Tibial artery (tissue), 4 donors: ENCODE data around the gene MAMDC2.

ENCODE experiments used
- DNase-seq, 2 donors: peaks; one replicate each; pipeline ENCODE4 v3.0.0-alpha.2; 2019
- H3K27ac ChIP-seq, 2 donors: fragments of 200-600 bp; sonication (generic) in 1 of 2; 1 replicate in 1 of 2; 2 replicates in 1 of 2; pipeline ENCODE4 v1.5.1; 2018 to 2019; ENCODE audit warnings: mild to moderate bottlenecking in 1 of 2
- H3K27me3 ChIP-seq, 2 donors: fragments of 200-600 bp; sonication (generic) in 1 of 2; one replicate each; pipeline versions ENCODE4 v1.5.1 to v1.6.0; 2016 to 2019
- H3K36me3 ChIP-seq, 3 donors: fragments of 200-600 bp; sonication (generic) in 2 of 3; one replicate each; pipeline ENCODE4 v1.5.1; 2016 to 2019; ENCODE audit warnings: mild to moderate bottlenecking in 2 of 3
- H3K4me1 ChIP-seq, 4 donors: fragments of 200-600 bp; sonication (generic) in 2 of 4; 1 replicate in 3 of 4; 2 replicates in 1 of 4; pipeline ENCODE4 v1.5.1; 2016 to 2019
- H3K4me3 ChIP-seq, 2 donors: fragments of 200-600 bp; sonication (generic) in 1 of 2; 1 replicate in 1 of 2; 2 replicates in 1 of 2; pipeline ENCODE4 v1.5.1; 2018 to 2019; ENCODE audit warnings: mild to moderate bottlenecking in 2 of 2
- H3K9me3 ChIP-seq, 3 donors: fragments of 200-600 bp; sonication (generic) in 1 of 3; one replicate each; pipeline ENCODE4 v1.5.1; 2016 to 2019
- intact Hi-C: fragments of 100-400 bp; cut with DNase I; formaldehyde crosslinking; loops from one replicate; pipeline ENCODE4 v1.15.0; 2023; ENCODE audit warnings: low total_unique reads
- TF ChIP-seq, protein P1 (sequence below), 2 experiments: fragments of 200-600 bp in 1 of 2; fragments of 450-650 bp in 1 of 2; IDR thresholded peaks; one replicate each; pipeline ENCODE4 v1.5.1; 2017 to 2019; ENCODE audit warnings: antibody characterized with exemption in 2 of 2, mild to moderate bottlenecking in 1 of 2, moderate library complexity in 1 of 2

Gene MAMDC2

DNA sequence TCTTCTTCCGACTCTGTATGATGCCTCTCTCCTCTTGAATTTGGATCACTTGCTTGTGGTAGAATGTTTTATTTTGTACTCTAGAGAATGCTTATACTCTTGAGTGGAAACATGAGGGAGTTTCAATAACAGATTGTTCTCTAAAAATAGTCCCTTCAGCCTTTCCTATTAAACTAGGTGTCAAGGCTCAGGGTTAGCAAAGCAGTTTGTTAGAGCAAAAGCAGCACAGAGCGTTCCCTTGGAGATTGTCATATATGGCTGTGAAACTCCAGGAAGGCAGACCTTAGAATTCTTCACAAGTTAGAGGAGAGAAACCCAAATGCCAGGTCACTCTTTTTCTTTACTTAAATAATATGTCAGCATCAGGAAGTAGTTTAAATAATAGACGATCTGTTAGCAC lies 33.0 kb downstream of the MAMDC2 start:
- Histone ChIP-seq H3K36me3 (no peaks in the 10 kb centered on the region), H3K27ac (peak overlapping the region; percentile 75 to 77), H3K27me3 (no peaks in the 10 kb centered on the region), H3K4me3 (no peak overlapping the region), H3K9me3 (no peaks in the 10 kb centered on the region), H3K4me1 (peaks cover 0 to 99% (median 42%) of the 10 kb centered on the region in 4 donors)
- TF ChIP-seq, protein P1, sequence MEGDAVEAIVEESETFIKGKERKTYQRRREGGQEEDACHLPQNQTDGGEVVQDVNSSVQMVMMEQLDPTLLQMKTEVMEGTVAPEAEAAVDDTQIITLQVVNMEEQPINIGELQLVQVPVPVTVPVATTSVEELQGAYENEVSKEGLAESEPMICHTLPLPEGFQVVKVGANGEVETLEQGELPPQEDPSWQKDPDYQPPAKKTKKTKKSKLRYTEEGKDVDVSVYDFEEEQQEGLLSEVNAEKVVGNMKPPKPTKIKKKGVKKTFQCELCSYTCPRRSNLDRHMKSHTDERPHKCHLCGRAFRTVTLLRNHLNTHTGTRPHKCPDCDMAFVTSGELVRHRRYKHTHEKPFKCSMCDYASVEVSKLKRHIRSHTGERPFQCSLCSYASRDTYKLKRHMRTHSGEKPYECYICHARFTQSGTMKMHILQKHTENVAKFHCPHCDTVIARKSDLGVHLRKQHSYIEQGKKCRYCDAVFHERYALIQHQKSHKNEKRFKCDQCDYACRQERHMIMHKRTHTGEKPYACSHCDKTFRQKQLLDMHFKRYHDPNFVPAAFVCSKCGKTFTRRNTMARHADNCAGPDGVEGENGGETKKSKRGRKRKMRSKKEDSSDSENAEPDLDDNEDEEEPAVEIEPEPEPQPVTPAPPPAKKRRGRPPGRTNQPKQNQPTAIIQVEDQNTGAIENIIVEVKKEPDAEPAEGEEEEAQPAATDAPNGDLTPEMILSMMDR (IDR thresholded peaks at IDR 0.05), result no peak
- no peak for DNase-seq
- intact Hi-C loops, result no loop called here

DNA sequence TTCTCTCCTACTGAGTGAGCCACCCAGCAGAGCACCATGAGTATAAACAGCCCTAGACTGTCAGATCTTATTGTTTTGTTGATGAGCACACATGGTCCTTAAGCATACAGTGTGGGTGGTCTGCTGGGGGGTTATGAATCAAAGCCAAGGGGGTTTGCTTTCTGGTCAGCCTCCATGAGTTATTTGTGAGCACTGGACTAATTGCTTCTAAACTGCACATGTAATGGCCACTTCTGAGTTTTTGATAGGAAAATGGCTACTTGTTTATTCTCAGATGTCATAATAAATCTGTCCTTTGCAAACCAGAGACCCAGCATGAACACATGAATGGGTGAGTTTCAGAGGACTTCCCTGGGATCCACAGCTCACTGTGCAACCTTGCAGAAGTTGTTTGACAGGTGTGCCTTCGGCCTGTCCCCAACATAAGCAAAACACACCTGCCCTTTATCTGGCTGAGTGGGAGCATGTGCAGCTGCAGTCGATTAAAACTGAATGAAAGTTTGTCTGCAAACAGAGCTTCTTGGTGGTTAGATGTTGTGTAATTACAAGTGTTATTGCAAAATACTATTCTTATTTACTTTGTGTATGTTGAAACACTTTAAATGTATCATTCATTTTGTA lies 35.9 kb downstream of the MAMDC2 start:
- H3K27ac ChIP-seq, result peak overlapping the region; percentile 75 to 77
- intact Hi-C loops, result no loop called here
- peaks cover 0 to 86% (median 39%) of the 10 kb centered on the region in 4 donors for H3K4me1 ChIP-seq
- TF ChIP-seq, protein P1 (IDR thresholded peaks at IDR 0.05), result no peak
- H3K9me3 ChIP-seq, result no peaks in the 10 kb centered on the region
- no peak overlapping the region for H3K4me3 ChIP-seq
- no peaks in the 10 kb centered on the region for H3K27me3 ChIP-seq
- H3K36me3 ChIP-seq, result no peaks in the 10 kb centered on the region
- no peak for DNase-seq

- Histone ChIP-seq H3K4me1 (peaks cover 0 to 75% (median 36%) of the 10 kb centered on the region in 4 donors), H3K9me3 (no peaks in the 10 kb centered on the region), H3K4me3 (no peak overlapping the region), H3K27ac (peak overlapping the region; percentile 61 to 75), H3K27me3 (no peaks in the 10 kb centered on the region), H3K36me3 (no peaks in the 10 kb centered on the region)
- peak; percentile 68 to 76 for DNase-seq
- TF ChIP-seq, protein P1 (IDR thresholded peaks at IDR 0.05), result peak in 1 of 2 experiments; percentile 9
- intact Hi-C loops, result no loop called here
Measured at GRCh38 chr9:70080481-70081119, 37.0 kb downstream of the MAMDC2 start.

DNA sequence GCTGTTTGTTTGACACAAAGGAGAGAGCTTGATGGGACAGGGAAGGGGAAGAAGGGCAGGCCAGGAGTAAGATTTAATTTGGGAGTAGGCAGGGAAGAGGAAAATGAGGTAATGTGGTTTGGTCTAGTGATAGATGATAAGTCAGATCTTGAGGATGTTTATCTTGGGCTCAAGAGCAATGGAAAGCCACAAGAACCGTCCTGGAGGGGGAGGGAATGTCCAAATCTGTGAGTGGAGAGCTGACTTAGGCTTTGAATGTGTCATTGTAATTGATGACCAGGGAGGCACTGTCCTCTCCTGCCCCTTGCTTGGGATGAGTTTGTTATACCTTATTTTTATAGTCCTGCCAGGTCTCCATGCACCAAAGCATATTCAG lies 37.5 kb downstream of the MAMDC2 start:
- Histone ChIP-seq H3K36me3 (no peaks in the 10 kb centered on the region), H3K27ac (peak overlapping the region; percentile 61 to 75), H3K9me3 (no peaks in the 10 kb centered on the region), H3K4me1 (peaks cover 0 to 71% (median 31%) of the 10 kb centered on the region in 4 donors), H3K27me3 (no peaks in the 10 kb centered on the region), H3K4me3 (no peak overlapping the region)
- DNase-seq, result peak in 1 of 2 donors; percentile 58
- TF ChIP-seq, protein P1 (IDR thresholded peaks at IDR 0.05), result no peak
- intact Hi-C loops, result no loop called here

DNA sequence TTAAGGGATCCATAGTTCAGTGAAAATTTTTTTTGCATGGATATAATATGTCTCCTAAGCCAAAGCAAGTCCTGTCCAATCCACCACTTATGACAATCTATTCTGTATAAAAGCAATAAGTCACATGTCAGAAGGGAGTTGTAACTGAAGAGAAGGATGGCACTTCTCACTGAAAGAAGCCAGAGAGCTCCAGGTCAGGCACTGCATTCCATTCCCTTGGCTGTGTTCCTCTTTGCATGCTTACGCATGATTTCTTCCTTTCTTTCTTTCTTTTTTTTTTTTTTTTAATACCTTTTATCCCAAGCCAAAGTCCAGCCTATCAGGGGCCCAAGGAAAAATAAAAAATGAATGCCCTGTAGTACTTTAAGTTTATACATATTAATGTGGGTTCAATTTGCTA lies 39.8 kb downstream of the MAMDC2 start:
- intact Hi-C loops, result no loop called here

More for the DNA sequence above, 39.8 kb downstream of the MAMDC2 start:
- DNase-seq, result no peak
- Histone ChIP-seq H3K4me1 (peaks cover 0 to 62% (median 27%) of the 10 kb centered on the region in 4 donors), H3K27ac (no peak overlapping the region), H3K36me3 (no peaks in the 10 kb centered on the region), H3K9me3 (no peaks in the 10 kb centered on the region), H3K4me3 (no peak overlapping the region), H3K27me3 (no peaks in the 10 kb centered on the region)
- TF ChIP-seq, protein P1 (IDR thresholded peaks at IDR 0.05), result no peak
